ENCODE data around the gene DMRTC1B. TPM values are rescaled to one million over a fixed set of nuclear protein-coding genes. Genes with fewer than 3 reads are reported as not detected.
A peak's percentile ranks its signal among the peaks of the same experiment; 100 is the strongest.
"Not testable (repeated sequence)": the region's sequence is repeated elsewhere in the genome, so short reads cannot be mapped to it uniquely, and the experiment has no call there.

DMRTC1B gene
- total RNA-seq = 0.45 TPM

DNA sequence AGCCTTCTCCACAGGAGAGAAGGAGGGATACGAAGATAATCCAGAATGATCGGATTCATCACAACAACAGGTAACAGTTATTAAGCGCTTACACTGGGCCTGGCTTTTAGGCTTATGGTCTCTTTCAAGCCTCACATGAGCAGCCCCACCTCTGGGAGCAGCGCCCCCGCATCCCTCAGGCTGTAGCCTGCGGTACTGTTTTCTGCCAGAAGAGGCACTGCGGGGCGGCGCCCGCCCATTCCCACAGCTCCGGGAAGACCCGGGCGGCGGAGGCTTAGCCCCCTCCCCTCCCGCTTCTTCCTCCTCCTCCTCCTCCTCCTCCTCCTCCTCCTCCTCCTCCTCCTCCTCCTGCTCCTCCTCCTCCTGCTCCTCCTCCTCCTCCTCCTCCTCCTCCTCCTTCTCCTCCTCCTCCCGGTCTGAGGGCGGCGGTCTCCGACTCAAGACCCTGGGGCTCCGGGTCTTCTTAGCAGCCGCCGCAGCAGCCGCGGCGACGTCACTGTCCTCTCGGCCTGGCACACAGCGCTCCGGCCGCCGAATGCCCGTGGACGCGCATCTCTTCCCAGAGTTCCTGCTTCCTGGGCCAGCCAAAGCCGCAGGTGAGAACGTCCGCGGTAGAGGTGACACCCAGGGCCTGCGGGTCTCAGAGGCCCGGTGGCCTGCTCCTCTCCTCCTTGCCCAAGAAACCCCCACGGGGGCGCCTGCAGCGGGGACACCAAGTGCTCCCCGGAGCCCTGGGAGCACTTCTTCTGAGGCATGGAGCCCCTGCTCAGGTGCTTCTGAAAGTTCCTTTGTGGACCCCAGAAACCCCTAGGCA, at the start of gene DMRTC1B:
Gene DMRTC1B (plus strand): TSS at position 238 of the 814 bp plus-strand sequence. CDS start 68,246 bp downstream, outside the sequence.
- DNase-seq (ENCODE audit: low spot score); intact Hi-C loops (cut with DNase I): not testable (repeated sequence)
- ATAC-seq = peak; percentile 84

- ATAC-seq (no peak), DNase-seq (ENCODE audit: low spot score) (no peak)
- intact Hi-C loops (cut with DNase I) = no loop called here
Observed at GRCh38 chrX:72727846-72728245, 48.8 kb upstream of the DMRTC1B start.

- intact Hi-C loops (cut with DNase I); DNase-seq (ENCODE audit: low spot score); ATAC-seq: not testable (repeated sequence)
Observed at GRCh38 chrX:72733636-72734035, 43.1 kb upstream of the DMRTC1B start.

- no peak for ATAC-seq
- intact Hi-C loops (cut with DNase I) = no loop called here
Observed at GRCh38 chrX:72735561-72735960, 41.1 kb upstream of the DMRTC1B start.

GRCh38 chrX:72745546-72745945, 31.1 kb upstream of the DMRTC1B start:
- ATAC-seq; DNase-seq (ENCODE audit: low spot score); intact Hi-C loops (cut with DNase I): not testable (repeated sequence)

More at GRCh38 chrX:72735561-72735960, 41.1 kb upstream of the DMRTC1B start:
- DNase-seq (ENCODE audit: low spot score) = no peak

GRCh38 chrX:72748545-72748944, 28.1 kb upstream of the DMRTC1B start:
- DNase-seq (ENCODE audit: low spot score); ATAC-seq; intact Hi-C loops (cut with DNase I): not testable (repeated sequence)

DNA sequence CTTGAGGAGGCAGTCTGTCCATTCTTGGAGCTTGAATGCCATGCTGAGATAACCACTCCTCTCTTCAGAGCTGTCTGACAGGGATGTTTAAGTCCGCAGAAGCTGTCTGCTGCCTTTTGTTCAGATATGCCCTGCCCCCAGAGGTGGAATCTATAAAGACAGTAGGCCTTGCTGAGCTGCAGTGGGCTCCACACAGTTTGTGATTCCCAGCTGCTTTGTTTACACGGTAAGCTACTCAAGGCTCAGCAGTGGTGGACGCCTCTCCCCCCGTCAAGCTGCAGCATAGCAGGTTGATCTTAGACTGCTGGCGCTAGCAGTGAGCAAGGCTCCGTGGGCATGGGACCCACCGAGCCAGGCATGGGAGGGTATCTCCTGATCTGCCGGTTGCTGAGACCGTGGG, 16.2 kb upstream of the DMRTC1B start:
- intact Hi-C loops (cut with DNase I); DNase-seq (ENCODE audit: low spot score); ATAC-seq: not testable (repeated sequence)

DNA sequence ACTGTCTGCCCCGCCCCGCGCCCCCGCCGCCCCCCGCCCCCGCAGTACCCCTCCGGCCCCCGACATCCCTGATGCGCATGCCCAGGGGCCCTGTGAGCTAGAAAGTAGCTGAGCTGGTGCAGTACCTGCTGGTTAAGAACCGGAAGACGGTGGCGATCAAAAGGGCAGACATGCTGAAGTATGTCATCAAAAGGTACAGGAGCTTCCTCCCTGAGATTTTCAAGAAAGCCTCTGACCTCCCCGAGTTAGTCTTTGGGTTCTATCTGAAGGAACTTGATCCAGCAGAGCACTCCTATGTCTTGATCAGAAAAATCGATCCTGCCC, 739 bp downstream of the DMRTC1B start:
- intact Hi-C loops (cut with DNase I); DNase-seq (ENCODE audit: low spot score); ATAC-seq: not testable (repeated sequence)

DNA sequence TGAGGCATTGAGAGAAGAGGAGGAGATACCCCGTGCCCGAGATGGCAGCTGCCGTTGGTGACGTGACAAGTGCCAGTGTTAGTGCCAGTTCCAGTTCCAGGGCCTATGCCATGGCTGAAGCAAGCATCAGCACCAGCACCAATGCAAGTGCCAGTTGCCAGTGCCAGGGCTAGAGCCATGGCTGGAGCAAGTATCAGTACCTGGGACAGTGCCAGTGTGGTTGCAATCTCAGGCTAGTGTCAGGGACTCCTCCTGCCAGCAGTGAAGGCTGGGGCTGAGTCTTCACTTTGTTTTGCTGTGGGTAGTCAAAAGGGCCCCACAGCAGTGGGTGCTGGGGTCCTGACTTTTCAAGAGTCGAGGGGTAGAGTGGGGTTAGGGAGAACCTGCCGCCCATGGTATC, 1.5 kb downstream of the DMRTC1B start:
- intact Hi-C loops (cut with DNase I); DNase-seq (ENCODE audit: low spot score); ATAC-seq: not testable (repeated sequence)

DNA sequence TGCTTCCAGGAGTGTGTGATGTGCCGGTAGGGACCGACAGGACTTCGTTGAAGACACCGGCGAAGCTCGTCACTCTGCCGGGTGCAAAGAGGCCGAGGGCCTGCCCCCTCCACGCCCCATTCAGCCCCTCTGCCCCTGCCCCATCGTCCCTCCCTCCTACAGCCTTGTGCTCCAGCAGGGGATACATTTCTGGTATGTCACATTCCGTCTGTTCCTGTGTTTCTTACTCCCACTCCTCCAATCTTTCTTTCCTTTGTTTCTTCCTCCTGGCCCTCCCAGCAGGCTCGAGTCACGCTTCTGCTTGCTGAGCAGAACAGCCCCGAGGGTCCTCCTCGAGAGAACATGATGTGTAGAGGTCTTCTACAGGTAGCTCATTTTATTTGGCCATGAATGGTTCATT, 5.9 kb downstream of the DMRTC1B start, which contains the start of gene FAM236B:
Gene FAM236B (minus strand): TSS at position 101 of the 400 bp plus-strand sequence. CDS start 100 bp downstream, at position 1.
- intact Hi-C loops (cut with DNase I); DNase-seq (ENCODE audit: low spot score); ATAC-seq: not testable (repeated sequence)

- ATAC-seq; DNase-seq (ENCODE audit: low spot score); intact Hi-C loops (cut with DNase I): not testable (repeated sequence)
Observed at GRCh38 chrX:72783365-72783936, 6.8 kb downstream of the DMRTC1B start.

- intact Hi-C loops (cut with DNase I); ATAC-seq; DNase-seq (ENCODE audit: low spot score): not testable (repeated sequence)
Observed at GRCh38 chrX:72783964-72784363, 7.3 kb downstream of the DMRTC1B start.

DNA sequence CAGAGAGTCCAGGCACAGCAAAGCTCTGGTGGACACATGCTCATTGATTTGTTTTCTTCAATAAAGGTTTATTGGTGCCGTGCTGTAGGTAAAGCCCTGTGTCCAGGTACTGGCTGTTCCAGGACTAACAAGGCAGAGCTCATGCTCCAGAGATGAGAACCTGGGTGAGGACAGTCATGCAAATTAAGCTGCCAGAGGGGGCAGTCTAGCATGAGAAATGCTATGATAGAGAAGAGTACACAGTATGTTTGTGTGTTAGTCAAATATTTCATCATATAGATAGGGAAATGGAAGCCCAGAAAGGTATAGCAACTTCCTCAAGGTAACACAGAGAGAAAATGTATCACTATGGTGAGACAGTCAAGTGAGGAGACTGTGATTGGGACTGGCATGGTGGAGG, 11.5 kb downstream of the DMRTC1B start:
- ATAC-seq; DNase-seq (ENCODE audit: low spot score); intact Hi-C loops (cut with DNase I): not testable (repeated sequence)

DNA sequence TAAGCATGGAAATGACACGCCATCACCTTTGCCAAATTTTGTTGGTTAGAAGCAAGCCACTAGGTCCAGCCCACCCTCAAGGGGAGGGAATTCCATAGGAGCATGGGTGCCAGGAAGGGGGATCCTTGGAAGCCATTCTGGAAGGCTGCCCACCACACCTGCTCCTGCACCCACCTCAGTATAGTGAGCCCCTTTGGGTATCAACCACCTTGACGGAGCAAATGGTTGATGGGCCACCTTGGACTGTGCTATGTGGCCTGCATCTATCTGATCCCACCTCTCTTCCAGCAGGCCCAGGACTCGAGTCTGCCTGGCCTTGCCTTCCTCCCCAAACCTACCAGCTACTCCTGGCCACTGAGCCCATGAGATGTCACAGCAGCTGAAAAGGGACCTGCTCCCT, 13.7 kb downstream of the DMRTC1B start:
- ATAC-seq; DNase-seq (ENCODE audit: low spot score); intact Hi-C loops (cut with DNase I): not testable (repeated sequence)

GRCh38 chrX:72808110-72808509, 31.4 kb downstream of the DMRTC1B start, which contains the start of gene FAM236D:
TSS of gene FAM236D (minus strand) at chrX:72808210. CDS start at chrX:72808110, 100 bp downstream.
- intact Hi-C loops (cut with DNase I); ATAC-seq; DNase-seq (ENCODE audit: low spot score): not testable (repeated sequence)

DNA sequence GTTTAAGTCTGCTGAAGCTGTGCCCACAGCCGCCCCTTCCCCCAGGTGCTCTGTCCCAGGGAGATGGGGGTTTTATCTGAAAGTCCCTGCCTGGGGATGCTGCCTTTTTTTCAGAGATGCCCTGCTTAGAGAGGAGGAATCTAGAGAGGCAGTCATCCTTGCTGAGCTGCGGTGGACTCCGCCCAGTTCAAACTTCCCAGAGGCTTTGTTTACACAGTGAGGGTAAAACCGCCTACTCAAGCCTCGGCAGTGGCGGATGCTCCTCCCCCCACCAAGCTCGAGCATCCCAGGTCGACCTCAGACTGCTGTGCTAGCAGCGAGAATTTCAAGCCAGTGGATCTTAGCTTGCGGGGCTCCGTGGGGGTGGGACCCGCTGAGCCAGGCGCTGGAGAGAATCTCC, 54.0 kb downstream of the DMRTC1B start:
- DNase-seq (ENCODE audit: low spot score); ATAC-seq; intact Hi-C loops (cut with DNase I): not testable (repeated sequence)

DNA sequence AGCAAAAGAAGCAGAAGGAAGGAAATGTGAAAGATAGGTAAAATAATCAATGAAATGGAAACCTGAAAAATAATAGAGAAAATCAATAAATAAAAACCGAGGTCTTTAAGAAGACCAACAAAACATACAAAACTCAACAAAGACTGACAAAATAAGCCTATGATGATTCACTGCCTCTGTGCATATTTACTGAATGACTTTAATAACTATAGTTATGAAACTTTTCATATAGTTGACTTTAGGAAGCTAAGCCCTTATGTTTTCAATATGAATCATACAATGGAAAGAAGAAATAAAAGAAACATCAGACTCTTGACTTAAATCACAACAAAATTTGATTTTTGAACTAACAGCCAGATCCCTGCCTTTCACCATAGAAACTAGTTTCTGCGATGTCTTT, 60.8 kb downstream of the DMRTC1B start:
- DNase-seq (ENCODE audit: low spot score); ATAC-seq; intact Hi-C loops (cut with DNase I): not testable (repeated sequence)

DNA sequence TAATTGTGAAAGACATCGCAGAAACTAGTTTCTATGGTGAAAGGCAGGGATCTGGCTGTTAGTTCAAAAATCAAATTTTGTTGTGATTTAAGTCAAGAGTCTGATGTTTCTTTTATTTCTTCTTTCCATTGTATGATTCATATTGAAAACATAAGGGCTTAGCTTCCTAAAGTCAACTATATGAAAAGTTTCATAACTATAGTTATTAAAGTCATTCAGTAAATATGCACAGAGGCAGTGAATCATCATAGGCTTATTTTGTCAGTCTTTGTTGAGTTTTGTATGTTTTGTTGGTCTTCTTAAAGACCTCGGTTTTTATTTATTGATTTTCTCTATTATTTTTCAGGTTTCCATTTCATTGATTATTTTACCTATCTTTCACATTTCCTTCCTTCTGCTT, 106.2 kb downstream of the DMRTC1B start:
- DNase-seq (ENCODE audit: low spot score); ATAC-seq; intact Hi-C loops (cut with DNase I): not testable (repeated sequence)

GRCh38 chrX:72889740-72890139, 113.0 kb downstream of the DMRTC1B start:
- DNase-seq (ENCODE audit: low spot score); ATAC-seq; intact Hi-C loops (cut with DNase I): not testable (repeated sequence)

Data from sciatic nerve (tissue), 2 donors.